Amniotic epithelial cell (primary cell): Measurements from ENCODE around the gene UBE2L6.

Experiments
- DNase-seq: peaks from one replicate; pipeline ENCODE4 v3.0.0-alpha.2; 2010; ENCODE audit warnings: low read depth

The UBE2L6 gene

GRCh38 chr11:57530215-57530595 is 37.3 kb downstream of the UBE2L6 start:
- no peak for DNase-seq

GRCh38 chr11:57529012-57529411 is 38.5 kb downstream of the UBE2L6 start:
- no peak for DNase-seq

- DNase-seq, result peak; percentile 49
Observed at GRCh38 chr11:57527056-57527631, 40.3 kb downstream of the UBE2L6 start.

DNA sequence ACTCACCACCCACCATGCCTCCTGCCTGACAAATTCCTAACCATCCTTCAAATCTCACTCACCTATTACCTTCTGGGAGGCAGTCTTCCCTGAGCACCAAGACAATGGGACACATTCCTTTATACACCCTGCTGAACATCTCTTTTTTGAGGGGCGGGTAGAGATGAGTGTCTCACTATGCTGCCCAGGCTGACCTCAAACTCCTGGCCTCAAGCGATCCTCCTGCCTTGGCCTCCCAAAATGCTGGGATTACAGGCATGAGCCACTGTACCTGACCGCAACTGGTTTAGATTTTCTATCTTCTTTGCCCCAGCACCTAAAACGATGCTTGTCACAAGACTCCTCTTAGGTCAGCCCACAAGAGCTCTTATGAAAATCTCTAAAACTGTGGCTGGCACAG is 44.1 kb downstream of the UBE2L6 start:
- DNase-seq, result no peak

- no peak for DNase-seq
Observed at GRCh38 chr11:57521116-57521515, 46.4 kb downstream of the UBE2L6 start.

DNA sequence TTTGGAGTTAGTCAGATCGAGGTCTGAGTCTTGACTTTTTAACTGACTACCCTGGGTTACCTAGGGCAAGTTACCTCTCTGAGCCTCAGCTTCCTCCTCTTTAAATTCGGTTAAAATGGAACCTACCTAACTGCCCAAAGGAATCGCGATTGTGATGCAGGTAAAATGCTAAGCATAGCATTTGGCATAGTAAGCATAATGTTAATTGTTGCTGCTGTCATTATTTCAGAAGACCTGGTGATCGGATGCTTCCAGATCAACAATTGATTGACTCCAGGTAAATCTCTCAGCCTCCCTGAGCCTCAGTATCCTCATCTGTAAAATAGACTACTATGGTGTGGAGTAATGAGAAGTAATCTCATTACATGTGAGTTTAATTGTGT is 51.4 kb downstream of the UBE2L6 start:
- no peak for DNase-seq

DNA sequence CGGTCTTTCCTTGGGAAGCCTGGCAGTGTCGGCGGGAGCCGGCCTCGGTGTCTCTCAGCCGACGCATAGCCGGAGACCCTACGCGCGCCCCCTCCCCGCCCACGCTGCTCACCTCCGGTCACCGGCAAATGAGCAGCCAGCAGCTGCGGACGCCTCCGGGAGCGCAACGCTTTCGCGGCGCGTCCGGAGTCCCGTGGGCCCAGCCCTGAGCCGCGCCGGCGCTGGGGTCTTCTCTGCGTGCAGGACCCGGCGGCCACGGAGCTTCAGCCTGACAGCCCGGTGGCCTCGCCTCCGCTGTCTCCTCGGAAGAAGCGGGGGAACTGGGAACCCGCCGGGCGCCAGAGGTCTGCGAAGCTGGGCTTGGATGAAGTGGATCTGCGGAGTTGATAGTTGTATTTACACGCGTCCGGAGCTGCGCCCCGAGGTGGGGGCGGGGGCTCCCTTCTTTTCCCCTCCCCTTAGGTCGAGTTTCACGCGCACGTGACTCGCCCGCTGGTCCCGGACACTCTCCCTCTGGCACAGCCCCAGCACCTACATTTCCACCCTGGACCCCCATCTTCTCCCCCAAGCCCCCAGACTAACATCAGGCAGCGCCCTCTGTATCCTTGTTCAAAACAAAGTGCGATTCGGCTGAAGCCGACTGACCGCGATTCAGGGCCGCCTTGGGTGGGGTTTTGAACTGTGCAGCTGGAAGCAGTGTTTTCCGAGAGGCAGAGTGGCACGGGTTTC is 52.0 kb downstream of the UBE2L6 start, which contains the start of gene SLC43A1:
Gene SLC43A1 (minus strand): TSS at position 371 of the 729 bp plus-strand sequence. CDS start 1,591 bp downstream, outside the sequence.
- peak; percentile 62 for DNase-seq

GRCh38 chr11:57514538-57515331 is 52.7 kb downstream of the UBE2L6 start:
- DNase-seq, result peak; percentile 9

GRCh38 chr11:57513911-57514537 is 53.4 kb downstream of the UBE2L6 start:
- peak; percentile 28 for DNase-seq

GRCh38 chr11:57513452-57513795 is 54.0 kb downstream of the UBE2L6 start:
- DNase-seq, result no peak

DNA sequence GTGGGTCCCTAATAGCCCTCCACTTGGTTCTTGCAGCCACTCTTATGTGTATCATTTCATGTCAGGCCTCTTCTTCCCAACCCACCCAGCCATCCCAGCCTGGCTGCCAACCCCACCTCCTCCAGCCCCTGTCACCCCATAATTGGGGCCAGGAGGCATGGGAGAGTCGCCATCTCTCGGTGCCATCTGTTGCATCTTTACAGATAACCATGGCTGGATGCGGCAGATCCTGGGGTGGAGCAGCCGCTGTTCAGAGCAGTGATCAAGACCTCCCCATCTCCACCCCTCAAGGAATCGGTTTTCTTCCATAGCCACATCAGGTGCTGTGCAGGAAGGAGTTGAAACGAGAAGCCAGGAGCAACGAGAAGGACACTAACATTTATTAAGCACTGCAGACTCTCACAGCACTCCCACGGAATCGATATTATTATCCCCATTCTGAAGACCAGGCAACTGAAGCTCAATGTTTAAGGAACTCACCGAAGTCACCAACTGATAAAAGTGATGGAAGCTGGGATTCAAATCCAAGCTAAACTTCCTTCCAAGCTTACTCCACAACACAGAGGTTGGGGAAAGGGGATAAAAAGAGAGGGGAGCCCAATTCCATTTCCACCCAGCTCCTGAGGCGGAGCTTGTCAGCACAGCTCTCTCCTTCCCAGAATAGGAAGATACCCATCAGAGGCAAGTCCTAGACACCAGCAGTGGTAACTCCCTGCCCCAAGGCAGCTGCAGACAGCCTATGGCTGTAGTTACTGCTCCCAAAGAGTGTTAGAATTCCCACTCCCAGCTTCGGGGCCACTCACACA is 54.6 kb downstream of the UBE2L6 start:
- no peak for DNase-seq

GRCh38 chr11:57511741-57512430 is 55.6 kb downstream of the UBE2L6 start:
- no peak for DNase-seq

GRCh38 chr11:57508341-57509170 is 58.9 kb downstream of the UBE2L6 start:
- no peak for DNase-seq

GRCh38 chr11:57506522-57506921 is 61.0 kb downstream of the UBE2L6 start:
- no peak for DNase-seq

- DNase-seq, result no peak
Observed at GRCh38 chr11:57504511-57504910, 63.0 kb downstream of the UBE2L6 start.

GRCh38 chr11:57502870-57503269 is 64.6 kb downstream of the UBE2L6 start:
- DNase-seq, result no peak

- no peak for DNase-seq
Observed at GRCh38 chr11:57502376-57502775, 65.1 kb downstream of the UBE2L6 start.

- no peak for DNase-seq
Observed at GRCh38 chr11:57501953-57502352, 65.5 kb downstream of the UBE2L6 start.
